IMR-90 (cell line): ENCODE results near the gene TBC1D32. TPM values are rescaled to one million over a fixed set of nuclear protein-coding genes. Genes with fewer than 3 reads are reported as not detected.
"Not testable (repeated sequence)": the region's sequence is repeated elsewhere in the genome, so short reads cannot be mapped to it uniquely, and the experiment has no call there.

Experiments used
- ATAC-seq: fragments of 200-7000 bp; cut with Tn5 transposase; 2 replicates; pipeline ENCODE4 v1.9.1; 2020; ENCODE audit warnings: low read depth, mild to moderate bottlenecking, moderate library complexity
- BruUV-seq: library from RNA; stranded (reverse); fragments of 400-500 nt; replicated peaks from 2 replicates; lab custom pipeline; 2021; lab: Mats Ljungman, UMichigan
- CTCF ChIA-PET: fragments of 300-600 bp; formaldehyde crosslinking; extraction: SDS; loops from one replicate; lab custom pipeline; 2021; ENCODE audit warnings: antibody characterized with exemption; lab: Yijun Ruan, JAX
- POLR2A ChIA-PET: fragments of 300-600 bp; sonication (Branson Sonifier 250); formaldehyde crosslinking; loops from one replicate; lab custom pipeline; 2022; ENCODE audit warnings: antibody characterized with exemption; ENCODE audit not compliant: unreplicated experiment; lab: Charles Lee
- DNase-seq: peaks from one replicate; pipeline ENCODE4 v3.0.0; 2013
- H2AFZ ChIP-seq: replicated peaks from 2 replicates; pipeline ENCODE3; 2013; ENCODE audit warnings: low read length, mild to moderate bottlenecking; ENCODE audit not compliant: poor library complexity
- H2AK5ac ChIP-seq: 2 replicates; pipeline ENCODE4 v1.6.1; 2013; ENCODE audit warnings: low read depth, low read length, inconsistent platforms
- H2AK9ac ChIP-seq: replicated peaks from 2 replicates; pipeline ENCODE3; 2013; ENCODE audit warnings: mild to moderate bottlenecking, low read depth, low read length, moderate library complexity; ENCODE audit not compliant: poor library complexity
- H2BK120ac ChIP-seq: 2 replicates; pipeline ENCODE4 v1.6.1; 2013; ENCODE audit warnings: low read depth, low read length, inconsistent platforms
- H2BK15ac ChIP-seq: 3 replicates; pipeline ENCODE4 v1.6.1; 2013; ENCODE audit warnings: low read depth, low read length, inconsistent platforms
- H2BK20ac ChIP-seq: 2 replicates; pipeline ENCODE4 v1.6.1; 2013; ENCODE audit warnings: low read depth, mild to moderate bottlenecking, inconsistent platforms, low read length, moderate library complexity
- H2BK5ac ChIP-seq: 2 replicates; pipeline ENCODE4 v1.6.1; 2013; ENCODE audit warnings: mild to moderate bottlenecking, low read depth, low read length, inconsistent platforms; ENCODE audit not compliant: poor library complexity, severe bottlenecking
- H3K14ac ChIP-seq: replicated peaks from 2 replicates; pipeline ENCODE4 v1.6.1; 2013; ENCODE audit warnings: low read depth, low read length, inconsistent platforms
- H3K18ac ChIP-seq: 2 replicates; pipeline ENCODE4 v1.6.1; 2013; ENCODE audit warnings: low read depth, low read length, control low read depth
- H3K23ac ChIP-seq: 2 replicates; pipeline ENCODE4 v1.6.1; 2013; ENCODE audit warnings: low read depth, low read length, inconsistent platforms
- H3K27ac ChIP-seq: 2 replicates; pipeline ENCODE4 v1.5.1; 2013; ENCODE audit warnings: mild to moderate bottlenecking, control low read depth, low read length; ENCODE audit not compliant: insufficient read depth
- H3K27me3 ChIP-seq: 2 replicates; pipeline ENCODE4 v1.6.1; 2013; ENCODE audit warnings: low read length; ENCODE audit not compliant: control insufficient read depth, insufficient read depth
- H3K36me3 ChIP-seq: 2 replicates; pipeline ENCODE4 v1.6.1; 2013; ENCODE audit warnings: low read length, mixed read lengths; ENCODE audit not compliant: control insufficient read depth, insufficient read depth
- H3K4ac ChIP-seq: 2 replicates; pipeline ENCODE4 v1.6.1; 2013; ENCODE audit warnings: low read depth, low read length, inconsistent platforms
- H3K4me1 ChIP-seq: 2 replicates; pipeline ENCODE4 v1.6.1; 2013; ENCODE audit warnings: low read length, mixed read lengths; ENCODE audit not compliant: control insufficient read depth, insufficient read depth
- H3K4me2 ChIP-seq: 2 replicates; pipeline ENCODE4 v1.6.1; 2013; ENCODE audit warnings: low read depth, mild to moderate bottlenecking, control low read depth, low read length, moderate library complexity
- H3K4me3 ChIP-seq: 2 replicates; pipeline ENCODE4 v1.5.1; 2013; ENCODE audit warnings: low read depth, mild to moderate bottlenecking, control low read depth, low read length, moderate library complexity; ENCODE audit not compliant: insufficient read depth
- H3K56ac ChIP-seq: 2 replicates; pipeline ENCODE4 v1.6.1; 2013; ENCODE audit warnings: low read length, inconsistent platforms; ENCODE audit not compliant: insufficient read depth; ENCODE audit errors: extremely low read depth
- H3K79me1 ChIP-seq, 2 experiments: 2 replicates each; pipeline ENCODE4 v1.6.1; 2013; ENCODE audit warnings: low read length in 2 of 2, inconsistent platforms in 1 of 2, low read depth in 1 of 2
- H3K9ac ChIP-seq: 2 replicates; pipeline ENCODE4 v1.6.1; 2013; ENCODE audit warnings: low read depth, low read length, control low read depth
- H3K9me1 ChIP-seq: 2 replicates; pipeline ENCODE4 v1.6.1; 2013; ENCODE audit warnings: low read length, inconsistent platforms; ENCODE audit not compliant: insufficient read depth
- H3K9me3 ChIP-seq: 2 replicates; pipeline ENCODE4 v1.6.1; 2013; ENCODE audit warnings: low read length; ENCODE audit not compliant: control insufficient read depth, insufficient read depth
- H4K20me1 ChIP-seq: 2 replicates; pipeline ENCODE4 v1.6.1; 2013; ENCODE audit warnings: low read length, inconsistent platforms; ENCODE audit not compliant: insufficient read depth
- H4K5ac ChIP-seq: 2 replicates; pipeline ENCODE4 v1.6.1; 2013; ENCODE audit warnings: mild to moderate bottlenecking, low read depth, low read length, control low read depth
- H4K8ac ChIP-seq, 2 experiments: 2 replicates each; pipeline ENCODE4 v1.6.1; 2013; ENCODE audit warnings: low read depth in 2 of 2, low read length in 2 of 2, control low read depth in 1 of 2, inconsistent platforms in 1 of 2
- H4K91ac ChIP-seq: 2 replicates; pipeline ENCODE4 v1.6.1; 2013; ENCODE audit warnings: low read depth, low read length, inconsistent platforms; ENCODE audit not compliant: insufficient read depth
- WGBS, 2 experiments: methylation state at CpG; one replicate each; pipeline versions ENCODE4 v1.1.5 to v1.1.7; 2013; ENCODE audit warnings: missing lambda C conversion rate in 2 of 2; ENCODE audit not compliant: insufficient read length in 1 of 2; ENCODE audit errors: extremely low coverage in 2 of 2; 5-methylcytosine and 5-hydroxymethylcytosine counted together
- dilution Hi-C: fragments of 300-500 bp; cut with HindIII; formaldehyde crosslinking; loops from one replicate; pipeline ENCODE4 v1.14.3; 2018; ENCODE audit warnings: low sequenced_read_pairs; ENCODE audit not compliant: unreplicated experiment
- in situ Hi-C: fragments of 300-500 bp; cut with MboI; formaldehyde crosslinking; loops from 3 replicates; pipeline ENCODE4 v1.14.3; 2019; ENCODE audit warnings: low sequenced_read_pairs, inconsistent platforms, mixed read lengths
- intact Hi-C: fragments of 100-400 bp; cut with micrococcal nuclease; formaldehyde crosslinking; loops from 2 replicates; pipeline ENCODE4 v1.10.0; 2022
- polyA plus RNA-seq, 3 experiments: library from polyadenylated mRNA; depleted of rRNA; stranded (reverse); fragments of >200 nt; gene quantifications; 2 replicates each; pipeline ENCODE4 v1.2.3, GENCODE V29; 2012; ENCODE audit warnings: low replicate concordance in 1 of 3
- total RNA-seq: library from RNA; depleted of rRNA; stranded (reverse); fragments of >200 nt; gene quantifications from 2 replicates; pipeline ENCODE4 v1.2.3, GENCODE V29; 2012

The TBC1D32 gene
- total and polyA plus RNA-seq, 2 of the 4 experiments (the other 2 are of a cell fraction), result 3.0 to 7.2 TPM

DNA sequence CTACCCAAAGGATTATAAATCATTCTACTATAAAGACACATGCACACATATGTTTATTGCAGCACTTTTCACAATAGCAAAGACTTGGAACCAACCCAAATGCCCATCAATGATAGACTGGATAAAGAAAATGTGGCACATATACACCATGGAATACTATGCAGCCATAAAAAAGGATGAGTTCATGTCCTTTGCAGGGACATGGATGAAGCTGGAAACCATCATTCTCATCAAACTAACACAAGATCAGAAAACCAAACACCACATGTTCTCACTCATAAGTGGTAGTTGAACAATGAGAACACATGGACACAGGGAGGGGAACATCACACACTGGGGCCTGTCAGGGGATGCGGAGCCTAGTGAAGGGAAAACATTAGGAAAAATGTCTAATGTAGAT is 39.9 kb upstream of the TBC1D32 start:
- H3K79me1 ChIP-seq, H3K9me1 ChIP-seq, intact Hi-C loops, H4K8ac ChIP-seq, H3K27me3 ChIP-seq, H2BK120ac ChIP-seq, H4K5ac ChIP-seq, H2BK15ac ChIP-seq, H3K4me2 ChIP-seq, ATAC-seq, H3K23ac ChIP-seq, H3K9me3 ChIP-seq, H2BK20ac ChIP-seq, H3K14ac ChIP-seq, BruUV-seq, H3K4ac ChIP-seq, in situ Hi-C loops, POLR2A ChIA-PET, H3K56ac ChIP-seq, CTCF ChIA-PET, H3K36me3 ChIP-seq, H3K18ac ChIP-seq, H2AK5ac ChIP-seq, H2AK9ac ChIP-seq, dilution Hi-C loops, DNase-seq, H3K27ac ChIP-seq, H3K4me3 ChIP-seq, H2AFZ ChIP-seq, H2BK5ac ChIP-seq, H4K91ac ChIP-seq, H4K20me1 ChIP-seq, H3K9ac ChIP-seq, H3K4me1 ChIP-seq: not testable (repeated sequence)
- no CpG with 5 or more reads among the region's 1 CpG for WGBS, 2 experiments
